ENCODE measurements around the gene GBF1. TPM values are rescaled to one million over a fixed set of nuclear protein-coding genes. Genes with fewer than 3 reads are reported as not detected.

Gene GBF1
- total and polyA plus RNA-seq, 10 of the 15 experiments (the other 5 are each of a cell fraction or from before 2014, with no cell fraction given): 0.82 to 42.0 (median 21.8) TPM

DNA sequence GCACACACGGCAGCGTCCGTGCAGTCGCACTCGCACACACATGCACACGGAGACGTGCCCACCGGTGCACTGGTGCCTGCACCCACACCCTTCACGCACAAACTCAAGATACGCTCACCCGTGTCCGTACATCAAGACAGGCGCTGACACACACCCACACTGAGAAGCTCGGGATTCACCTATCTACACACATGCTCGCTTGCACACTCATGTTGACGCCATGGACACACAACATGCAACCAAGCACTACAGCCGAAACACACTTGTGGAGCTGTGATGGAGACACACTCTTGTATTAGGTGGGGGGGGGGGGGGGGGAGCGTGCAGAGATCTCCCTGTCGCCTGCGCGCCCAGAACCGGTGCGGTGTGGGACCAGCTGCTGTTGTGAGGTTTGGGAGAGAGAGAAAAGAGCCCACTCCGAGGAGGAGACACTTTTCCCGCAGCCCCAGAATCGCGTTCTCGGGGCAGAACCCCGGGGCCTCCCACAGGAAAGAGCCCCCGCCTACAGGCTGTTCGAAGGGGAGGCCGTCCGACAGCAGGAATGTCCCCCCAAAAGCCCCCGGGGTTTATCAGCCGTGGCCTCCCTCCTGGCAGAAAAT is 149.6 kb downstream of the GBF1 start:
- POLR2A ChIA-PET: interaction anchor here (0.5 to 6.1 kb wide), 18 partner anchors 11 to 1141 kb away, joined by 3 to 44 read pairs (median 4); partner anchors contain the start of genes ACTR1A, C10orf95, CUEDC2 and FBXL15
- FAIRE-seq: no peak
- DNase-seq (ENCODE audit: low read depth, low spot score): no peak
- TF ChIP-seq TAF1 (IDR thresholded peaks at IDR 0.05; ENCODE audit: borderline replicate concordance, low read depth, low read length) (0 out of 2 replicates have a peak, but pooled peaks have one; percentile 40), EZH2 (IDR thresholded peaks at IDR 0.05; ENCODE audit: borderline replicate concordance, control insufficient read depth, low read depth, low read length) (no peak), BHLHE40 (IDR thresholded peaks at IDR 0.05; ENCODE audit: borderline replicate concordance in 1 of 2, low read depth in 2 of 2, low read length in 1 of 2) (0 out of 4 replicates have a peak, but pooled peaks of 1 of the 2 experiments have one; percentile 2), RELA (IDR thresholded peaks at IDR 0.05; ENCODE audit: borderline replicate concordance, partially characterized antibody) (no peak), HDGF (IDR thresholded peaks at IDR 0.05) (no peak; the same call in none of the 2 replicates), NFYA (IDR thresholded peaks at IDR 0.05; ENCODE audit: borderline replicate concordance, low read depth, low read length) (no peak), SREBF2 (IDR thresholded peaks at IDR 0.05; ENCODE audit: low read length) (no peak), SREBF1 (IDR thresholded peaks at IDR 0.05; ENCODE audit: low read length) (no peak), SUPT20H (IDR thresholded peaks at IDR 0.05; ENCODE audit: borderline replicate concordance, control insufficient read depth, low read depth, low read length) (no peak), BCL11A (IDR thresholded peaks at IDR 0.05; ENCODE audit: low read depth, low read length) (no peak), POU2F2 (IDR thresholded peaks at IDR 0.05; ENCODE audit: borderline replicate concordance, low read depth, low read length) (no peak), ATF7 (IDR thresholded peaks at IDR 0.05; ENCODE audit: low read depth) (no peak), RBBP5 (conservative IDR thresholded peaks at IDR 0.05) (no peak), KAT2A (conservative IDR thresholded peaks at IDR 0.05; ENCODE audit: control insufficient read depth, low read depth, low read length) (no peak), ESRRA (IDR thresholded peaks at IDR 0.05; ENCODE audit: low read length) (no peak)
- TF ChIP-seq, protein P1, sequence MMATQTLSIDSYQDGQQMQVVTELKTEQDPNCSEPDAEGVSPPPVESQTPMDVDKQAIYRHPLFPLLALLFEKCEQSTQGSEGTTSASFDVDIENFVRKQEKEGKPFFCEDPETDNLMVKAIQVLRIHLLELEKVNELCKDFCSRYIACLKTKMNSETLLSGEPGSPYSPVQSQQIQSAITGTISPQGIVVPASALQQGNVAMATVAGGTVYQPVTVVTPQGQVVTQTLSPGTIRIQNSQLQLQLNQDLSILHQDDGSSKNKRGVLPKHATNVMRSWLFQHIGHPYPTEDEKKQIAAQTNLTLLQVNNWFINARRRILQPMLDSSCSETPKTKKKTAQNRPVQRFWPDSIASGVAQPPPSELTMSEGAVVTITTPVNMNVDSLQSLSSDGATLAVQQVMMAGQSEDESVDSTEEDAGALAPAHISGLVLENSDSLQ (IDR thresholded peaks at IDR 0.05): no peak
- TF ChIP-seq, protein P2, sequence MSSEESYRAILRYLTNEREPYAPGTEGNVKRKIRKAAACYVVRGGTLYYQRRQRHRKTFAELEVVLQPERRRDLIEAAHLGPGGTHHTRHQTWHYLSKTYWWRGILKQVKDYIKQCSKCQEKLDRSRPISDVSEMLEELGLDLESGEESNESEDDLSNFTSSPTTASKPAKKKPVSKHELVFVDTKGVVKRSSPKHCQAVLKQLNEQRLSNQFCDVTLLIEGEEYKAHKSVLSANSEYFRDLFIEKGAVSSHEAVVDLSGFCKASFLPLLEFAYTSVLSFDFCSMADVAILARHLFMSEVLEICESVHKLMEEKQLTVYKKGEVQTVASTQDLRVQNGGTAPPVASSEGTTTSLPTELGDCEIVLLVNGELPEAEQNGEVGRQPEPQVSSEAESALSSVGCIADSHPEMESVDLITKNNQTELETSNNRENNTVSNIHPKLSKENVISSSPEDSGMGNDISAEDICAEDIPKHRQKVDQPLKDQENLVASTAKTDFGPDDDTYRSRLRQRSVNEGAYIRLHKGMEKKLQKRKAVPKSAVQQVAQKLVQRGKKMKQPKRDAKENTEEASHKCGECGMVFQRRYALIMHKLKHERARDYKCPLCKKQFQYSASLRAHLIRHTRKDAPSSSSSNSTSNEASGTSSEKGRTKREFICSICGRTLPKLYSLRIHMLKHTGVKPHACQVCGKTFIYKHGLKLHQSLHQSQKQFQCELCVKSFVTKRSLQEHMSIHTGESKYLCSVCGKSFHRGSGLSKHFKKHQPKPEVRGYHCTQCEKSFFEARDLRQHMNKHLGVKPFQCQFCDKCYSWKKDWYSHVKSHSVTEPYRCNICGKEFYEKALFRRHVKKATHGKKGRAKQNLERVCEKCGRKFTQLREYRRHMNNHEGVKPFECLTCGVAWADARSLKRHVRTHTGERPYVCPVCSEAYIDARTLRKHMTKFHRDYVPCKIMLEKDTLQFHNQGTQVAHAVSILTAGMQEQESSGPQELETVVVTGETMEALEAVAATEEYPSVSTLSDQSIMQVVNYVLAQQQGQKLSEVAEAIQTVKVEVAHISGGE (CRISPR knock-in tag; IDR thresholded peaks at IDR 0.05): no peak
- TF ChIP-seq, protein P3, sequence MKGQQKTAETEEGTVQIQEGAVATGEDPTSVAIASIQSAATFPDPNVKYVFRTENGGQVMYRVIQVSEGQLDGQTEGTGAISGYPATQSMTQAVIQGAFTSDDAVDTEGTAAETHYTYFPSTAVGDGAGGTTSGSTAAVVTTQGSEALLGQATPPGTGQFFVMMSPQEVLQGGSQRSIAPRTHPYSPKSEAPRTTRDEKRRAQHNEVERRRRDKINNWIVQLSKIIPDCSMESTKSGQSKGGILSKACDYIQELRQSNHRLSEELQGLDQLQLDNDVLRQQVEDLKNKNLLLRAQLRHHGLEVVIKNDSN (IDR thresholded peaks at IDR 0.05; ENCODE audit: borderline replicate concordance, extremely low read length, insufficient read depth, low read depth, low read length): no peak

More for the DNA sequence above, 149.6 kb downstream of the GBF1 start:
- peak overlapping the region; percentile 99 for H3K9ac ChIP-seq (ENCODE audit: control insufficient read depth, insufficient read depth, low read length)
- peak overlapping the region; percentile 62 for H2AFZ ChIP-seq (ENCODE audit: control insufficient read depth, low read depth, low read length)
- WGBS (ENCODE audit: insufficient coverage, insufficient replicate concordance, low lambda C conversion rate, missing lambda C conversion rate): under 1% methylated on average over 35 of the region's 35 CpGs
- no TSS peak for BruUV-seq (replicated peaks)
- H3K4me1 ChIP-seq (ENCODE audit: control insufficient read depth, insufficient read depth, low read length): peaks cover 21% of the 10 kb centered on the region
- no peaks in the 10 kb centered on the region for H4K20me1 ChIP-seq (ENCODE audit: control insufficient read depth, insufficient read depth)
- peaks cover 53% of the 10 kb centered on the region for H3K79me2 ChIP-seq (ENCODE audit: control insufficient read depth, insufficient read depth, low read length)
- ChIA-PET SMC1A (ENCODE audit: uncharacterized antibody, unreplicated experiment) (interaction anchor here (0.6 to 3.8 kb wide), 4 partner anchors 11 to 205 kb away, joined by 3 to 23 read pairs (median 4); partner anchors contain the start of gene FBXL15), RAD21 (ENCODE audit: unreplicated experiment) (interaction anchor here (0.7 to 5.8 kb wide), 8 partner anchors 9 to 189 kb away, joined by 3 to 33 read pairs (median 3); partner anchors contain the start of genes C10orf95 and GBF1), CTCF (interaction anchor here (0.7 to 12.1 kb wide), 9 partner anchors 9 to 376 kb away, joined by 3 to 90 read pairs (median 16); partner anchors contain the start of gene FBXL15)
- ATAC-seq: peak; percentile 9
- H3K4me3 ChIP-seq: peak overlapping the region; percentile 100
- peak overlapping the region; percentile 93 for H3K27ac ChIP-seq (ENCODE audit: control insufficient read depth, insufficient read depth)
- in situ Hi-C loops (cut with MboI) (no loop called here), intact Hi-C loops (cut with micrococcal nuclease; ENCODE audit: unreplicated experiment) (loop anchor here (1.0 to 10.0 kb wide), 6 partner anchors 26 to 250 kb away; partner anchors contain the start of genes SUFU and TRIM8)
- H3K9me3 ChIP-seq (replicated peaks; ENCODE audit: control insufficient read depth, insufficient read depth, low read length): no peaks in the 10 kb centered on the region; the same call in 2 of the 3 replicates
- peak overlapping the region; percentile 64 for H3K4me2 ChIP-seq (ENCODE audit: control insufficient read depth, insufficient read depth)
- peaks cover 9 to 18% of the 10 kb centered on the region in 2 experiments for H3K36me3 ChIP-seq (ENCODE audit: control insufficient read depth in 2 of 2, insufficient read depth in 2 of 2, low read length in 1 of 2)
- H3K27me3 ChIP-seq (replicated peaks in 1 of 2; ENCODE audit: control insufficient read depth in 2 of 2, insufficient read depth in 2 of 2, low read length in 1 of 2): no peaks in the 10 kb centered on the region

Measured in GM12878 (cell line).